HepG2 (cell line): Measurements from ENCODE around the gene CPEB4.

Experiments
- POLR2AphosphoS5 ChIP-seq: IDR thresholded peaks from 2 replicates; pipeline ENCODE4 v1.6.1; 2012; ENCODE audit warnings: low read depth, low read length
- SPEN ChIP-seq: sonication (generic); formaldehyde crosslinking; IDR thresholded peaks from 2 replicates; pipeline ENCODE4 v1.5.1; 2020; ENCODE audit warnings: low read depth, mild to moderate bottlenecking, missing genetic modification reagents
- ZMYM4 ChIP-seq: sonication (generic); formaldehyde crosslinking; IDR thresholded peaks from 2 replicates; pipeline ENCODE4 v1.8.1; 2023; ENCODE audit warnings: mild to moderate bottlenecking, missing genetic modification reagents
- TF ChIP-seq, protein P1 (sequence below): sonication (generic); formaldehyde crosslinking; IDR thresholded peaks from 2 replicates; pipeline ENCODE4 v1.5.0; 2020; ENCODE audit warnings: mild to moderate bottlenecking, missing genetic modification reagents, moderate library complexity
- TF ChIP-seq, protein P2 (sequence below): sonication (generic); formaldehyde crosslinking; IDR thresholded peaks from 2 replicates; pipeline ENCODE4 v1.5.0; 2020; ENCODE audit warnings: mild to moderate bottlenecking, missing genetic modification reagents
- TF ChIP-seq, protein P3 (sequence below), 2 experiments: fragments of 450-650 bp in 1 of 2; sonication (generic) in 1 of 2; formaldehyde crosslinking in 1 of 2; IDR thresholded peaks; 2 replicates each; pipeline versions ENCODE4 v1.6.1 to v1.8.0; 2016 to 2022; ENCODE audit warnings: antibody characterized with exemption in 1 of 2, mild to moderate bottlenecking in 1 of 2, missing genetic modification reagents in 1 of 2
- TF ChIP-seq, protein P4 (sequence below): sonication (generic); formaldehyde crosslinking; IDR thresholded peaks from 2 replicates; pipeline ENCODE4 v1.4.0; 2020; ENCODE audit warnings: missing genetic modification reagents, mild to moderate bottlenecking, borderline replicate concordance

DNA sequence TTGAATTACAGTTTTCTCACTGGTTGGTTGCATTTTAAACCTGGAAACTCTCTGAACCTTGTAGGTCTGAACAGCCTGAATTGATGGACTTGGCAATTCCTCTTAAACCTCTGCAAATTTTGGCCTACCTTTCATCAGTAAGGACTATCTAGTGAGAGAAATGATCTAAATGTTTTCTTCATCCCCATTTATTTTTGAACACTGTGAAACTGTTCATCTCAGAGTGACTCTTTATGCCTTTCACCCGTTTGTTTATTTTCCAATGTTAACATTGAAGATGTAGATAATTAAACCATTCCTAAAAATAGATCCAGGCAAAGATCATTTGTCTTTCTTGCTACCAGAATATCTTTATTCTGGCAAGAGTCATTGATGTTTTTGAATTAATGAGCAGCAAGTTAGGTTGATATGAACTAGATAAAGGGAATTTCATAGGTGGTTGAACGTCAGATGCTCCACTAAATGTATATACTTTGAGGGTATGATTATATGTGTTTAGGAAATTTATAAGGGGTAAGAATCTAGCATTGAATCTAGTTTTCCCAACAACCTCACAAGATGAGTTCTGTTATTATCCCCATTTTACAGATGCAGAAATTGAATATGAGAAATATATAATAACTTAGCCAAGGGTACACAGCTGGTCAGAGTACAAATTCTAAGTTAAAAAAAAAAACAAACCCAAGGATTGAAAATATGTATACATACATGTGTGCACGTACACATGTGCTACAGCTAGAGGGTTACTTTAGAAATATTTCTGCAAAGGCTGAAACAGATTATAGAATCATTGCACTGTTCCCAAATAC lies 3.4 kb downstream of the CPEB4 start:
- TF ChIP-seq, protein P1, sequence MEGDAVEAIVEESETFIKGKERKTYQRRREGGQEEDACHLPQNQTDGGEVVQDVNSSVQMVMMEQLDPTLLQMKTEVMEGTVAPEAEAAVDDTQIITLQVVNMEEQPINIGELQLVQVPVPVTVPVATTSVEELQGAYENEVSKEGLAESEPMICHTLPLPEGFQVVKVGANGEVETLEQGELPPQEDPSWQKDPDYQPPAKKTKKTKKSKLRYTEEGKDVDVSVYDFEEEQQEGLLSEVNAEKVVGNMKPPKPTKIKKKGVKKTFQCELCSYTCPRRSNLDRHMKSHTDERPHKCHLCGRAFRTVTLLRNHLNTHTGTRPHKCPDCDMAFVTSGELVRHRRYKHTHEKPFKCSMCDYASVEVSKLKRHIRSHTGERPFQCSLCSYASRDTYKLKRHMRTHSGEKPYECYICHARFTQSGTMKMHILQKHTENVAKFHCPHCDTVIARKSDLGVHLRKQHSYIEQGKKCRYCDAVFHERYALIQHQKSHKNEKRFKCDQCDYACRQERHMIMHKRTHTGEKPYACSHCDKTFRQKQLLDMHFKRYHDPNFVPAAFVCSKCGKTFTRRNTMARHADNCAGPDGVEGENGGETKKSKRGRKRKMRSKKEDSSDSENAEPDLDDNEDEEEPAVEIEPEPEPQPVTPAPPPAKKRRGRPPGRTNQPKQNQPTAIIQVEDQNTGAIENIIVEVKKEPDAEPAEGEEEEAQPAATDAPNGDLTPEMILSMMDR (CRISPR knock-in tag): no peak
- no peak for TF ChIP-seq POLR2AphosphoS5
- TF ChIP-seq, protein P2, sequence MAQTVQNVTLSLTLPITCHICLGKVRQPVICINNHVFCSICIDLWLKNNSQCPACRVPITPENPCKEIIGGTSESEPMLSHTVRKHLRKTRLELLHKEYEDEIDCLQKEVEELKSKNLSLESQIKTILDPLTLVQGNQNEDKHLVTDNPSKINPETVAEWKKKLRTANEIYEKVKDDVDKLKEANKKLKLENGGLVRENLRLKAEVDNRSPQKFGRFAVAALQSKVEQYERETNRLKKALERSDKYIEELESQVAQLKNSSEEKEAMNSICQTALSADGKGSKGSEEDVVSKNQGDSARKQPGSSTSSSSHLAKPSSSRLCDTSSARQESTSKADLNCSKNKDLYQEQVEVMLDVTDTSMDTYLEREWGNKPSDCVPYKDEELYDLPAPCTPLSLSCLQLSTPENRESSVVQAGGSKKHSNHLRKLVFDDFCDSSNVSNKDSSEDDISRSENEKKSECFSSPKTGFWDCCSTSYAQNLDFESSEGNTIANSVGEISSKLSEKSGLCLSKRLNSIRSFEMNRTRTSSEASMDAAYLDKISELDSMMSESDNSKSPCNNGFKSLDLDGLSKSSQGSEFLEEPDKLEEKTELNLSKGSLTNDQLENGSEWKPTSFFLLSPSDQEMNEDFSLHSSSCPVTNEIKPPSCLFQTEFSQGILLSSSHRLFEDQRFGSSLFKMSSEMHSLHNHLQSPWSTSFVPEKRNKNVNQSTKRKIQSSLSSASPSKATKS: no peak
- TF ChIP-seq, protein P3, sequence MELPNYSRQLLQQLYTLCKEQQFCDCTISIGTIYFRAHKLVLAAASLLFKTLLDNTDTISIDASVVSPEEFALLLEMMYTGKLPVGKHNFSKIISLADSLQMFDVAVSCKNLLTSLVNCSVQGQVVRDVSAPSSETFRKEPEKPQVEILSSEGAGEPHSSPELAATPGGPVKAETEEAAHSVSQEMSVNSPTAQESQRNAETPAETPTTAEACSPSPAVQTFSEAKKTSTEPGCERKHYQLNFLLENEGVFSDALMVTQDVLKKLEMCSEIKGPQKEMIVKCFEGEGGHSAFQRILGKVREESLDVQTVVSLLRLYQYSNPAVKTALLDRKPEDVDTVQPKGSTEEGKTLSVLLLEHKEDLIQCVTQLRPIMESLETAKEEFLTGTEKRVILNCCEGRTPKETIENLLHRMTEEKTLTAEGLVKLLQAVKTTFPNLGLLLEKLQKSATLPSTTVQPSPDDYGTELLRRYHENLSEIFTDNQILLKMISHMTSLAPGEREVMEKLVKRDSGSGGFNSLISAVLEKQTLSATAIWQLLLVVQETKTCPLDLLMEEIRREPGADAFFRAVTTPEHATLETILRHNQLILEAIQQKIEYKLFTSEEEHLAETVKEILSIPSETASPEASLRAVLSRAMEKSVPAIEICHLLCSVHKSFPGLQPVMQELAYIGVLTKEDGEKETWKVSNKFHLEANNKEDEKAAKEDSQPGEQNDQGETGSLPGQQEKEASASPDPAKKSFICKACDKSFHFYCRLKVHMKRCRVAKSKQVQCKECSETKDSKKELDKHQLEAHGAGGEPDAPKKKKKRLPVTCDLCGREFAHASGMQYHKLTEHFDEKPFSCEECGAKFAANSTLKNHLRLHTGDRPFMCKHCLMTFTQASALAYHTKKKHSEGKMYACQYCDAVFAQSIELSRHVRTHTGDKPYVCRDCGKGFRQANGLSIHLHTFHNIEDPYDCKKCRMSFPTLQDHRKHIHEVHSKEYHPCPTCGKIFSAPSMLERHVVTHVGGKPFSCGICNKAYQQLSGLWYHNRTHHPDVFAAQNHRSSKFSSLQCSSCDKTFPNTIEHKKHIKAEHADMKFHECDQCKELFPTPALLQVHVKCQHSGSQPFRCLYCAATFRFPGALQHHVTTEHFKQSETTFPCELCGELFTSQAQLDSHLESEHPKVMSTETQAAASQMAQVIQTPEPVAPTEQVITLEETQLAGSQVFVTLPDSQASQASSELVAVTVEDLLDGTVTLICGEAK (IDR thresholded peaks at IDR 0.05): no peak
- TF ChIP-seq, protein P3 (CRISPR knock-in tag; IDR thresholded peaks at IDR 0.05): no peak
- TF ChIP-seq, protein P4, sequence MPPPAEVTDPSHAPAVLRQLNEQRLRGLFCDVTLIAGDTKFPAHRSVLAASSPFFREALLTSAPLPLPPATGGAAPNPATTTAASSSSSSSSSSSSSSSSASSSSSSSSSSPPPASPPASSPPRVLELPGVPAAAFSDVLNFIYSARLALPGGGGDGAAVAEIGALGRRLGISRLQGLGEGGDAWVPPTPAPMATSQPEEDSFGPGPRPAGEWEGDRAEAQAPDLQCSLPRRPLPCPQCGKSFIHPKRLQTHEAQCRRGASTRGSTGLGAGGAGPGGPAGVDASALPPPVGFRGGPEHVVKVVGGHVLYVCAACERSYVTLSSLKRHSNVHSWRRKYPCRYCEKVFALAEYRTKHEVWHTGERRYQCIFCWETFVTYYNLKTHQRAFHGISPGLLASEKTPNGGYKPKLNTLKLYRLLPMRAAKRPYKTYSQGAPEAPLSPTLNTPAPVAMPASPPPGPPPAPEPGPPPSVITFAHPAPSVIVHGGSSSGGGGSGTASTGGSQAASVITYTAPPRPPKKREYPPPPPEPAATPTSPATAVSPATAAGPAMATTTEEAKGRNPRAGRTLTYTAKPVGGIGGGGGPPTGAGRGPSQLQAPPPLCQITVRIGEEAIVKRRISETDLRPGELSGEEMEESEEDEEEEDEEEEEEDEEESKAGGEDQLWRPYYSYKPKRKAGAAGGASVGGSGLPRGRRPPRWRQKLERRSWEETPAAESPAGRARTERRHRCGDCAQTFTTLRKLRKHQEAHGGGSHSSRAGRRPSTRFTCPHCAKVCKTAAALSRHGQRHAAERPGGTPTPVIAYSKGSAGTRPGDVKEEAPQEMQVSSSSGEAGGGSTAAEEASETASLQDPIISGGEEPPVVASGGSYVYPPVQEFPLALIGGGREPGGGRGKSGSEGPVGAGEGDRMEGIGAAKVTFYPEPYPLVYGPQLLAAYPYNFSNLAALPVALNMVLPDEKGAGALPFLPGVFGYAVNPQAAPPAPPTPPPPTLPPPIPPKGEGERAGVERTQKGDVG: no peak
- no peak for TF ChIP-seq ZMYM4
- TF ChIP-seq SPEN (CRISPR knock-in tag): no peak
